Fibroblast of skin of left quadriceps (primary cell): ENCODE results near the gene SYT13.
"Not testable (repeated sequence)": the region's sequence is repeated elsewhere in the genome, so short reads cannot be mapped to it uniquely, and the experiment has no call there.

ENCODE experiments used
- DNase-seq, 2 experiments: peaks; one replicate each; pipeline ENCODE4 v3.0.0-alpha.2; 2013; ENCODE audit warnings: low read depth in 2 of 2

Gene SYT13

GRCh38 chr11:45274206-45274605 is 11.9 kb downstream of the SYT13 start:
- no peak for DNase-seq

DNA sequence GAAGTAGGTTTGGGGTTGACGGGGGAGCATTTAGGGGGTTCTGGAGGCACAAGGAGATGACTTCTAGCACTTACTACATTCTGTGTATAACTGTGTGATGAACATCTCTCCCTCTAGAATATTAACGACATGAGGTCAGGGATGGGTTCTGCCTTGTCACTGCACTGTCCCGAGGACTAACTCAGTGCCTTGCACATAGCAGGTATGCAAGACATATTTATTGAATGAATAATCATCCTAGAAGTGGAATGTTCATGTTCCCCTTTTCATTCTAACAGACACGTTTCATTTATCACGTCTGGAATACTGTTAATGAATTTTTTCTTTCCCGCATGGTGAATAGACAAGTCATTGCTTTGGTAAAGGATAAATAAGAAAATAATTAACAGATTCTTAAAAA is 12.6 kb downstream of the SYT13 start:
- no peak for DNase-seq

DNA sequence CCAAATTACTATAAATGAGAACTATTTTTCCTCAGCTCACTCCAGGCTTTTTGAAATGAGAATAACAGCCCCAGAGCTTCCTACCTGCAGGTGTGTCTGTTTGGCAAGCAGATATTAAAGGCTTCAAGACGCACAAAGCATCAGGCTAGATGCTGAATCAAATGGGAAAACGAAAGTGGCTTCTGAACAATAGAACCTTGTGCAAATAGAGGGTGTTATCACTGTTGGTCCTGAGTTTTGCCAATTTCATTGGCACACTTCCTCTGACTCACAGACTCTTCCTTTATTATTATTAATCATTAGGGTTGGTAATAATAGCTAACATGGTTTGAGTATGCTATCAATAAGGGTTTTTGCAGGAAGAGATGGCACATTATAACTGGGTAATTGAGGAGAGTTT is 13.4 kb downstream of the SYT13 start:
- DNase-seq = no peak

DNA sequence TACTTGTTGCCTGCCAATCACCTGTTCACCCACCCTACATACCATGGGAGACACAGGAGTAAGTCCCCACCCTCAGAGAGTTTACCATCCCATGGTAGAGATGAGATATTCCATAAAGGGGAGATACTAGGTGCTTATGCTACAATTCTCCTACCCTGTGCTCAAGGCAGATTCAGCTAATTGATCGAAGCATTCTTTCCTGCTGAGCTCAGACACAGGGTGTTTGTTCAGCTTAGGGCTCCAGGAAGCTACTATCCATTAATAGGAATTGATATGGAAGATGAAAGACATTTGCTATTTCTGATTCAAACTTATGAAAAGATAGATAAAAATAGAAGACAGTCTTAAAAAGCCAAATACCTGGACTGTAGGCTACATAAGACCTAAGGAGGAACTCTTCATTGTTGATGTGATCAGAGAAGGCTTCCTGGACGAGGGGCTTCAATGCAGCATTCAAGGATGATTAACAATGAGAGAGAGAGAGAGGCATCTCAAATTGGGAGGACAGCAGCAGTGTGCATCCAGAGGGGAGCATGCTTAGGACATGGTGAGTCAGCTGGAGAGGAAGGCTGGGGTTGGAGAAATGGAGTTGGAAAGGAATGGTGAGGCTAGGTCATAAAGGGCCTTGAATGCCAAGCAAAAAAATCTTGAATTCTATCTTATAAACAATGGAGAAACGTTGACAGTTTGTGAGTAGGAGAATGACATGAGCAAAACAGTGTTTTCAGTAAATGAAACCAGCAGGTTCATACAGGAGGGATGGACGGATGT is 15.0 kb downstream of the SYT13 start:
- no peak for DNase-seq

DNA sequence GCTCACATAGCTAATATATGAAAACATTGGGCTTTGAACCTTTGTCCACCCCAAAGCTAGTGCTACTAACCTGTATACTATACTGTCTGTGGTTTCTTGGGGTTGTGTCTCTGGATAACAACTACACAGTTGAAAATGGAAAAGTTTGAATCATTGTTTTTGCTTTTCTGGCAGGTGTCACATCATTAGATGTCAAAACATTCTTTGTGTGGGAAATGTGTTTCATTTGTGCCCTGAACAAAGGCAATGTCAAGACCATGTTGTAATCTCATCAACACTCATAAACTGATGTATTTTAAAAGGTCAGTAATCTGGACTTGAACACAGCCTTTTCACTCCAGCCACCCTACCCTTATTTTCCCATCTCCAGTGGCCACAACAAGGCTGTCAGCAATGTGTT is 16.5 kb downstream of the SYT13 start:
- DNase-seq = no peak

GRCh38 chr11:45267652-45268299 is 18.4 kb downstream of the SYT13 start:
- no peak for DNase-seq

GRCh38 chr11:45267052-45267451 is 19.1 kb downstream of the SYT13 start:
- DNase-seq = no peak

GRCh38 chr11:45266676-45267020 is 19.5 kb downstream of the SYT13 start:
- DNase-seq = no peak

DNA sequence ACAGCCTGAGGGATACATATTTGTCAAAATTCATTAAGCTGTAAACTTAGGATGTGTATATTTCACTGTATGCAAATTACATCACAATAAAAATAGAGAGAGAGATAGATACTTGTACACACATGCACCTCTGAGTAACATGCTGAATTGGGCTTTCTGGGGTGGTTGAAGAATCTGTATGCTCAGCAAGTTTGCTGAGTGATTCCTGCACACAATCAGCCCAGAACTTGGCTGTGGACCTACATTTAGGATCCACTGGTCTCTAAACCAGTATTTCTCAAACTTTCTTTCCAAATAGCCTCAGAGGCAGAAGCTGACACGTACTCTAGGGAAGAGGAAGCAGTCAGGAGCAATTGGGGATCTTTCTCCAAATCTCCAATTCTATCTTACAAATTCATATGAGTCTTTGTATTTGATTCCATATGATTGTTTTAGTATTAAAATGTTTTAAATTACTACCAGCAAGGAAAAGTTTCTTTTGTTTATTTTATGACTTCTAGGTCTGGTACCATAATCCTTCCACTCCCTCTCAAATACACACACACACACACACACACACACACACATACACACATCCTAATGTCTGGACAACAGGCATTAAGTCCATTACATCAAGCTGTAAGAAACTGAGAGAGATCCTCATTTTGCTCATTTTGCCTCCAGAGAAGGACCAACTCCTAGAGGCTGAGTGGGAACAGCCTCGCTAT is 20.0 kb downstream of the SYT13 start:
- no peak for DNase-seq

DNA sequence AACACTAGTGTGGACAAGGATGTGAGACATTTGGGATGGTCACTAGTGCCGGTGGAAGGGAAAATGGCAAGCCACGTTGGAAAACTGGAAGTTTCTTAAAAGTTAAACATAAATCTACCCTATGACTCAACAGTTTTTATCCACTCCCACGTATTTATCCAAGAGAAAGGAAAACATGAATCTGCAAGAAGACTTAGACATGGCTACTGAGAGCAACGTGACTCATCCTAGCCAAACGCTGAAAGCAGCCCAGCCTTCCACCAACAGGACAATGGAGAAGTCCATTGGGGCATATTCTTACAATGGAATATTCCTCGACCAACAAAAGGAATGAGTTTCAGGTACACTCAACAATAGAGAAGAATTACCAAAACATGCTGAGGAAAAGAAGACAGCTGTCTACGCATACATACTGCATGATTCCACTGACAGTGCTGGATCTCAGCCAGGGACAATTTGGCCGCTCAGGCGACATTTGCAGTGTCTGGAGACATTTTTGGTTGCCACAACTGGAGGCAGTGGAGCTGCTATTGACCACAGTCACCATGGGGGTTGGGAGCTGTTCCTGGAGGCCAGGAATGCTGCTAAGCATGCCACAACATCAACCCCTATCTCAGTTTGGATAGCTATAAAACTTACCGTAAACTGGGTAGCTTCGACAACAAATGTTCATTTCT is 21.2 kb downstream of the SYT13 start:
- DNase-seq = peak in 1 of 2 experiments; percentile 16

DNA sequence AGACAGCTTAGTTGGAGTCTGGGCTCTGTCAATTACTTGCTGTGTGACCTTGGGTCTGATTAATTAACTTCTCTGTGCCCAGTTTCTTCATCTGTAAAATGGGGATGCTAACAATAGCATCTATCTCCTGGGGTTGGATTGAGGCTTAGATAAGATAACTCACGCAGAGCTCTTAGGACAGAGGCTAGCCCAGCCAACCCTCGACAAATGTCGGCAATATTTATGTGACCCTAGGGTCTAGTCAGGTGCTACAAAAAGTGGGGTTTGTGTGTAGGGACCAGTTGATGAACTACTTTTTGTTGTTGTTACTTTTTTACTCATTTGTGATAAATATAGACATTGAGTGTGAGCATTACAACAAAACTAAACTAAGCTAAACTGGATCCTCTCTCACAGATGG is 22.4 kb downstream of the SYT13 start:
- no peak for DNase-seq

DNA sequence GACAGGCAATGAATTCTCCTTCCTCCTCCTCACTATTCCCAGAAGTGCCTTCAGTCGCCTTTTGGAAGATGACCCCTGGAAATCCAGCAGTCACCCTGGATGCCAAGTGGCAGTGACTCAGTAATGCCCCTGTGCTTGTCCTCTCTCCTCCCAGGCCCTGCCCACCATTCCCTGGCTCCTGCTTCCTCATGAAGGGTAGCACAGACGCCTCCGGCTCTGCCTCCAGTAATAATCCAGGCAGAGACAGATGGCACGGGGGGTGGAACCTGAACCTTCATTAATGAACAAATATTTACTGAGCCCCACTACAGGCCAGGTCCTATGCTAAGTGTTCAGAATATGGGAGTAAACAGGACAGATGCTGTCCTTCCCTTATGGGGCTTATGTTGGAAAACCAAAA is 23.2 kb downstream of the SYT13 start:
- no peak for DNase-seq

DNA sequence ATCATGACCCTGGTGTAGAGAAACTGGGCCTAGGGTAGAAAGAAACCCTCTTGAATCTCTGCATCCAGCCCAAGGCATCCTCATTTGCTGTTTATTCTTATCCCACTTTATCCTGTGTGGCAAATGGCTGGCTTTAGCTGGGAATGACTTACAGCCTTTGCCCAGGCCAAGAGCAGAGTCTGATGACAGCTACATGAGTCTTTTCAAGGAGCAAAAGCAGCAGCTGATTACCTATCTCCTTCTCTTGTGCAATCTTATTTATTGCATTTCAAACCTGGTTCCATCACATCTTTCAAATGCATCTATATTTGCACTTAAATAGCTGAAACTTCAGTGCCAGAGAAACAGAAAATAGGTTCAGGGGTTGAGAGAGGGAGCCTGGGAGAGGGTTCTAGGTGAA is 26.1 kb downstream of the SYT13 start:
- DNase-seq = no peak

DNA sequence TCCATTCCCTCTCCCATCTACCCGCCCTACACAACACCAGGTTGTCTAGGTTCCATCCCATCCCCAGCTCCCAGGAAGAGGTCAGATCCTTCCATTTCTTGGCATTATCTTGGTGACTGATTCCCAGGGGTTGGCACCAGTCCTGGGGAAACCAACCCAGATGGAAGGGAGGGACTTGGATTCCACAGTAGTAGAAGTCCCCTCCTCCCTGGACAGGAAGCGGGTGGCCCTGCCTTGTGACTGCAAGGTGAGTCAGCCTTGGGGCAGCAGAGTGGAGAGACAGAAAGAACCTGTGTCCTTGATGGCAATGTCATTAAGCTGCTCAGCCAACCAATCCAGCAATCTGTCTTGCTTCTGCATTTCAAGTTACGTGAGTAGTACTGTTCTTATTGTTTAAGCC is 26.5 kb downstream of the SYT13 start:
- DNase-seq = no peak

DNA sequence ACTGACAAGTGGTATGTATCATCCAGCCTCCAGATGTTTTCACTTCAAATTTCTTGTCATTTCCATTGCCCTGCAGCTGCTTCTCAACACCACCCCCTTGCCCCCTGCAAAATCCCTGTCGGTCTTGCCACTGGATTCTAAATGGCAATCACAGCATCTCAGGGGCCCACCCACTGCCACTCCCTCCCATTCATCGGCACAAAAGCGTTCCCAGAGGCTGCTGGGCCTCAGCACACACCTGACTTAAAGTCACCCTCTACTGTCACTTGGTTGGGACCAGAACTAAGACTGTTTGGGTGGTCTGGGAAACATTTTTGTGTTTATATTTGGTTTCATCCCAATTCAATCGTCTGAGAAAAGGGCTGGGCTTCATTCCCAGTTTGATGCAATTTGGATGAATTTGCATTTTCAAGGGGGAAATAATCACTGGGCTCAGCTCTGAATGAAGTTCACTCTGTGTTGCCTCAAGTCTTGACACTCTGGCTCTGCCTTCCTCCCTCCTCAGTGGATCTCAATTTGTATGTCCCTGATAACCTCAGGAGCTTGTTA is 27.1 kb downstream of the SYT13 start:
- DNase-seq = no peak

GRCh38 chr11:45254070-45254469 is 32.1 kb downstream of the SYT13 start:
- DNase-seq = no peak

GRCh38 chr11:45253640-45254039 is 32.5 kb downstream of the SYT13 start:
- no peak for DNase-seq

DNA sequence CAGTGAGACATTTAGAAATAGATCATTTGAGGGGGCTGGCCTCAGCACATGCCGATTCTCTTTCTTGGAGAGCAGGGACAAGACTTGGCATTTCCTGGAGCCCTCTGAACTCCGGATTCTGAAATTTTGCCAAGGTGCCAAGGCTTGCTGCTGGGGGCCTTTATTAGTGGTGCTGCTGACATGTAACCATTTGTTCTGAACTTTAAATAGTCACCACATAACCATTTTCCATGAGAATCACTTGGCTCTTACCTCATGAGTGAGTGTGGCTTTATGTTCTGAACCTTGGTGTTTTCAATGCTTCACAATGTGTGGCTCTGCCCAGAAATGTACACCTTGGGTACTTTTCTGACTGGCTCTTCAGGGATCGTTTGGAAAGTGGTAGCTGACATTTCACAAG is 33.3 kb downstream of the SYT13 start:
- DNase-seq = no peak

DNA sequence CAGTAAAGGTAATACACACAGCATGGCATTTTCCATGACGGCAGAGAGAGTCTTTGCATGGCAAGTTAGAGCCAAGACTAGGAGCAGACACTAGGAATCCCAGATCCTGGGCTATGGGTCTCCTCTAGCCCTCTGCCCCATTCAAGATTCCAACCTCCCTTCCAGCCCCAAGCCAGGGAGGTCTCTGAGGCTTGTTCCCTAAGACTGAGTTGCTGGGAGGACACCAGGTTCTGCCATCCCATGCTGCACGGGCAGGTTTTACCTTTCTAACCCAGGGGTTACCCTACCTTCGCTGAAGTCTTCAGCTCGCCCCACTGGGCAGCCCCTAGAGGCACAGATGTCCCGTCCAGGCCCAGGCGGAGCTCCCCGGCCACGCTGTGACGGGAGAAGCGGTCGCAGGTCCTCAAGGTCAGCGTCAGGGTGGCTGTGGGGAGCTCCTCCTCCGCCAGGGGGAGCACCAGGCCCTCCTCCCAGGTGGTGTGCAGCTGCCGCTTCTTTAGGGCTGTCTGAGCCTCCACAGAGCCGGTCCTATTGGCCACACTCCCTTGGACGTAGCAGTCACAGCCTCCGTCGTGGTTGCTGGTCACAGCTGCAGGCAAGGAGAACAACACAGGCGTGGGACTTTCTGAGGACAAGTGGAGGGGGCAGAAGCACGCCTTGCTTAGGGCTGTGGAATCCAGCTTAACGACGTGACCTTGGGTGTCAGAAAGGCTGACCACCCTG is 33.8 kb downstream of the SYT13 start:
- no peak for DNase-seq

GRCh38 chr11:45250035-45250718 is 36.0 kb downstream of the SYT13 start:
- no peak for DNase-seq

DNA sequence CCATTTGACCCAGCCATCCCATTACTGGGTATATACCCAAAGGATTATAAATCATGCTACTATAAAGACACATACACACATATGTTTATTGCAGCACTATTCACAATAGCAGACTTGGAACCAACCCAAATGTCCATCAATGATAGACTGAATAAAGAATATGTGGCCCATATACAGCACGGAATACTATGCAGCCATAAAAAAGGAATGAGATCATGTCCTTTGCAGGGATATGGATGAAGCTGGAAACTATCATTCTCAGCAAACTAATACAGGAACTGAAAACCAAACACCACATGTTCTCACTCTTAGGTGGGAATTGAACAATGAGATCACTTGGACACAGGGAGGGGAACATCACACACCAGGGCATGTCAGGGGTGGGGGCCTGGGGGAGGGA is 36.8 kb downstream of the SYT13 start:
- DNase-seq = not testable (repeated sequence)
